Measurements from ENCODE around the gene NPAP1.

NPAP1 gene

DNA sequence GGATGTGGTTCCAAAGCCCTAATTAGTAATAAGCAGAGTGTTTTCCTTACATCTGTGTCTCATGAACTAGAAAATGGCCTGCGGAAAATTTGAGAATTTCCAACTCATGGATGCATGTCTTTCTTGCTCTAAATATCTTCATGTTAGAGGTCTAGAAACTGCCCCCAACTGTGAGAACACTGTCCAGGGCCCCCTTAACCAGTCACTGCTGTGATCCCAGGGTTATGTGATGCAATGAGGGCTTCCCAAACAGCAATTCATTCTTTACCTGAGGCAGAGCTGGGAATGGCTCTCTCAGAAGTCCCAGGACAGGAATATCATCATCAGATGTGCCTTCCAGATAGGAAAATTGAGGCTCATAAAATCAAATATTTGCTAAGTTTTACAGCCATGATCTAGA is 8.2 kb downstream of the NPAP1 start:
- Histone ChIP-seq H3K9ac (ENCODE audit: low read depth, low read length) (no peak overlapping the region), H3K27me3 (ENCODE audit: insufficient read depth, low read length) (no peaks in the 10 kb centered on the region), H3K36me3 (ENCODE audit: insufficient read depth, low read depth, low read length) (no peaks in the 10 kb centered on the region), H3K9me3 (ENCODE audit: insufficient read depth, low read depth, low read length) (peaks cover 8% of the 10 kb centered on the region), H3K4me1 (ENCODE audit: insufficient read depth, low read length) (peaks cover 4% of the 10 kb centered on the region; the same call in 1 of the 2 replicates), H3K4me3 (ENCODE audit: low read length) (no peak overlapping the region), H3K27ac (ENCODE audit: low read length) (no peak overlapping the region)

- Histone ChIP-seq H3K27ac (ENCODE audit: low read length) (no peak overlapping the region), H3K9me3 (ENCODE audit: insufficient read depth, low read depth, low read length) (peaks cover 2% of the 10 kb centered on the region; the same call in 1 of the 2 replicates), H3K27me3 (ENCODE audit: insufficient read depth, low read length) (no peaks in the 10 kb centered on the region), H3K4me1 (ENCODE audit: insufficient read depth, low read length) (peaks cover 4% of the 10 kb centered on the region; the same call in 1 of the 2 replicates), H3K4me3 (ENCODE audit: low read length) (no peak overlapping the region), H3K36me3 (ENCODE audit: insufficient read depth, low read depth, low read length) (no peaks in the 10 kb centered on the region), H3K9ac (ENCODE audit: low read depth, low read length) (no peak overlapping the region)
Measured at GRCh38 chr15:24684313-24684712, 8.7 kb downstream of the NPAP1 start.

- no peaks in the 10 kb centered on the region for H3K36me3 ChIP-seq (ENCODE audit: insufficient read depth, low read depth, low read length)
- H3K4me3 ChIP-seq (ENCODE audit: low read length) = no peak overlapping the region
- 0 out of 2 replicates have a peak, but pooled peaks cover 3% of the 10 kb centered on the region for H3K4me1 ChIP-seq (ENCODE audit: insufficient read depth, low read length)
- peaks cover 14% of the 10 kb centered on the region for H3K9me3 ChIP-seq (ENCODE audit: insufficient read depth, low read depth, low read length)
- no peaks in the 10 kb centered on the region for H3K27me3 ChIP-seq (ENCODE audit: insufficient read depth, low read length)
- no peak overlapping the region for H3K27ac ChIP-seq (ENCODE audit: low read length)
- H3K9ac ChIP-seq (ENCODE audit: low read depth, low read length) = no peak overlapping the region
Measured at GRCh38 chr15:24696201-24696600, 20.6 kb downstream of the NPAP1 start.

- Histone ChIP-seq H3K27me3 (ENCODE audit: insufficient read depth, low read length) (no peaks in the 10 kb centered on the region), H3K4me1 (ENCODE audit: insufficient read depth, low read length) (0 out of 2 replicates have a peak, but pooled peaks cover 3% of the 10 kb centered on the region), H3K36me3 (ENCODE audit: insufficient read depth, low read depth, low read length) (no peaks in the 10 kb centered on the region), H3K4me3 (ENCODE audit: low read length) (no peak overlapping the region), H3K9ac (ENCODE audit: low read depth, low read length) (0 out of 2 replicates have a peak overlapping the region, but pooled peaks have one; percentile 2), H3K9me3 (ENCODE audit: insufficient read depth, low read depth, low read length) (peaks cover 12% of the 10 kb centered on the region), H3K27ac (ENCODE audit: low read length) (no peak overlapping the region)
Measured at GRCh38 chr15:24696842-24697241, 21.3 kb downstream of the NPAP1 start.

- H3K9ac ChIP-seq (ENCODE audit: low read depth, low read length) = no peak overlapping the region
Measured at GRCh38 chr15:24718289-24719082, 42.9 kb downstream of the NPAP1 start.

DNA sequence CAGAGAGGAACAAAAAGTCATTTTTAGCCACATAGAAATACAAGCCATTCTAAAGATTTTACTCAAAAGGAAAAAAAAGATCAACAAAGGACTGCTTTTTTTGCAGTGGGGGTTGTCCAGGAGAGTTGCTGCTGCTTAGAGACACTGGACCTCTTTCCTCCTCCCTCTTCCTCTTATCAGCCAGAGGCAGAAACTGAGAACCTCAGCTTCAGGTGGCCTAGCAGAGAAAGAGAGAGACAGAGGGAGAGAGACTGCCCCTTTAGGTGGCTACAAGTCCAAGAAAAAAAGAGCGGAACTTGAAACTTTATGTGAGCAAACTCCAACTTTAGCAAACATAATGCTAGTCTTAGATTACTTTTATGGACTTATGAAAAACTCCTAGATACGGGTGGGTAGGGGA is 54.2 kb downstream of the NPAP1 start:
- Histone ChIP-seq H3K27me3 (ENCODE audit: insufficient read depth, low read length) (no peaks in the 10 kb centered on the region), H3K9ac (ENCODE audit: low read depth, low read length) (no peak overlapping the region), H3K27ac (ENCODE audit: low read length) (no peak overlapping the region), H3K36me3 (ENCODE audit: insufficient read depth, low read depth, low read length) (no peaks in the 10 kb centered on the region), H3K4me1 (ENCODE audit: insufficient read depth, low read length) (no peaks in the 10 kb centered on the region), H3K9me3 (ENCODE audit: insufficient read depth, low read depth, low read length) (peaks cover 4% of the 10 kb centered on the region; the same call in 1 of the 2 replicates), H3K4me3 (ENCODE audit: low read length) (no peak overlapping the region)

More at GRCh38 chr15:24718289-24719082, 42.9 kb downstream of the NPAP1 start:
- H3K27ac ChIP-seq (ENCODE audit: low read length) = no peak overlapping the region
- H3K4me1 ChIP-seq (ENCODE audit: insufficient read depth, low read length) = no peaks in the 10 kb centered on the region
- H3K27me3 ChIP-seq (ENCODE audit: insufficient read depth, low read length) = no peaks in the 10 kb centered on the region
- no peaks in the 10 kb centered on the region for H3K36me3 ChIP-seq (ENCODE audit: insufficient read depth, low read depth, low read length)
- H3K4me3 ChIP-seq (ENCODE audit: low read length) = no peak overlapping the region
- H3K9me3 ChIP-seq (ENCODE audit: insufficient read depth, low read depth, low read length) = peaks cover 6% of the 10 kb centered on the region; the same call in 1 of the 2 replicates

Data from iPS-20b (cell line).